Karpas-422 (cell line): Measurements from ENCODE around the gene BMPR1B. TPM values are rescaled to one million over a fixed set of nuclear protein-coding genes. Genes with fewer than 3 reads are reported as not detected.

ENCODE experiments used
- DNase-seq: peaks from one replicate; pipeline ENCODE4 v3.0.0-alpha.2; 2015
- H2AFZ ChIP-seq: fragments of 200-600 bp; sonication (generic); 2 replicates; pipeline ENCODE4 v1.6.1; 2014; ENCODE audit warnings: antibody characterized with exemption, low read length, mixed read lengths
- H3K27ac ChIP-seq: fragments of 200-600 bp; sonication (generic); 2 replicates; pipeline ENCODE4 v1.5.1; 2014; ENCODE audit warnings: mild to moderate bottlenecking, low read length, moderate library complexity
- H3K27me3 ChIP-seq: fragments of 200-600 bp; sonication (generic); 2 replicates; pipeline ENCODE4 v1.6.1; 2014; ENCODE audit warnings: low read length, mixed read lengths
- H3K36me3 ChIP-seq: fragments of 200-600 bp; sonication (generic); 2 replicates; pipeline ENCODE4 v1.6.1; 2014; ENCODE audit warnings: low read length, mixed read lengths; ENCODE audit not compliant: insufficient read depth
- H3K4me1 ChIP-seq: fragments of 200-600 bp; sonication (generic); 2 replicates; pipeline ENCODE4 v1.6.1; 2014; ENCODE audit warnings: mild to moderate bottlenecking, low read length, mixed read lengths
- H3K4me2 ChIP-seq: fragments of 200-600 bp; sonication (generic); 2 replicates; pipeline ENCODE4 v1.6.1; 2014; ENCODE audit warnings: low read length, low read depth, mild to moderate bottlenecking; ENCODE audit not compliant: poor library complexity, severe bottlenecking
- H3K4me3 ChIP-seq: fragments of 200-600 bp; sonication (generic); 2 replicates; pipeline ENCODE4 v1.5.1; 2014; ENCODE audit warnings: mild to moderate bottlenecking, antibody characterized with exemption, low read length, mixed read lengths
- H3K79me2 ChIP-seq: fragments of 200-600 bp; sonication (generic); 2 replicates; pipeline ENCODE4 v1.6.1; 2014; ENCODE audit warnings: mild to moderate bottlenecking, low read length, mixed read lengths
- H3K9ac ChIP-seq: fragments of 200-600 bp; sonication (generic); 2 replicates; pipeline ENCODE4 v1.6.0; 2014; ENCODE audit warnings: low read length
- H3K9me2 ChIP-seq: fragments of 200-600 bp; sonication (generic), shearing (Covaris generic); replicated peaks from 2 replicates; pipeline ENCODE4 v1.6.0; 2014; ENCODE audit warnings: mild to moderate bottlenecking, low read length, moderate library complexity; ENCODE audit not compliant: insufficient read depth
- H3K9me3 ChIP-seq: fragments of 300-700, 200-600 bp; sonication (generic); 2 replicates; pipeline ENCODE4 v1.6.1; 2014; ENCODE audit warnings: low read length, mixed read lengths
- H4K20me1 ChIP-seq: fragments of 200-600 bp; sonication (generic); 2 replicates; pipeline ENCODE4 v1.6.1; 2014; ENCODE audit warnings: mild to moderate bottlenecking, antibody characterized with exemption, low read length, low read depth; ENCODE audit not compliant: insufficient read depth
- total RNA-seq: library from RNA; depleted of rRNA; stranded (reverse); fragments of >200 nt; shearing (Covaris generic); gene quantifications from 2 replicates; pipeline ENCODE4 v1.2.3, GENCODE V29; 2014; ENCODE audit warnings: low replicate concordance

Gene BMPR1B
- total RNA-seq, 1 experiment from 2014 or later, result not detected

GRCh38 chr4:95158045-95158444, 400.3 kb downstream of the BMPR1B start:
- H2AFZ ChIP-seq, result no peak overlapping the region
- no peaks in the 10 kb centered on the region for H3K79me2 ChIP-seq
- no peak overlapping the region for H3K4me2 ChIP-seq
- no peaks in the 10 kb centered on the region for H3K27me3 ChIP-seq
- H3K9ac ChIP-seq, result no peak overlapping the region
- no peaks in the 10 kb centered on the region for H3K4me1 ChIP-seq
- no peaks in the 10 kb centered on the region for H3K36me3 ChIP-seq
- no peaks in the 10 kb centered on the region for H3K9me3 ChIP-seq
- H3K4me3 ChIP-seq, result no peak overlapping the region
- H3K9me2 ChIP-seq, result no peaks in the 10 kb centered on the region
- H3K27ac ChIP-seq, result no peak overlapping the region
- no peaks in the 10 kb centered on the region for H4K20me1 ChIP-seq
- no peak for DNase-seq

GRCh38 chr4:95158626-95159025, 400.9 kb downstream of the BMPR1B start:
- no peaks in the 10 kb centered on the region for H3K36me3 ChIP-seq
- no peaks in the 10 kb centered on the region for H3K27me3 ChIP-seq
- no peak overlapping the region for H3K4me3 ChIP-seq
- H3K79me2 ChIP-seq, result no peaks in the 10 kb centered on the region
- no peak overlapping the region for H3K4me2 ChIP-seq
- no peak for DNase-seq
- H3K9ac ChIP-seq, result no peak overlapping the region
- H3K9me3 ChIP-seq, result no peaks in the 10 kb centered on the region
- H2AFZ ChIP-seq, result no peak overlapping the region
- no peaks in the 10 kb centered on the region for H4K20me1 ChIP-seq
- H3K9me2 ChIP-seq, result no peaks in the 10 kb centered on the region
- H3K4me1 ChIP-seq, result no peaks in the 10 kb centered on the region
- no peak overlapping the region for H3K27ac ChIP-seq

GRCh38 chr4:95159384-95159783, 401.6 kb downstream of the BMPR1B start:
- Histone ChIP-seq H2AFZ (no peak overlapping the region), H3K9me3 (no peaks in the 10 kb centered on the region), H4K20me1 (no peaks in the 10 kb centered on the region), H3K9me2 (no peaks in the 10 kb centered on the region), H3K79me2 (no peaks in the 10 kb centered on the region), H3K27ac (no peak overlapping the region), H3K4me3 (no peak overlapping the region), H3K4me1 (no peaks in the 10 kb centered on the region), H3K9ac (no peak overlapping the region), H3K4me2 (no peak overlapping the region), H3K36me3 (no peaks in the 10 kb centered on the region), H3K27me3 (no peaks in the 10 kb centered on the region)
- DNase-seq, result no peak

- no peaks in the 10 kb centered on the region for H4K20me1 ChIP-seq
- no peaks in the 10 kb centered on the region for H3K36me3 ChIP-seq
- no peak overlapping the region for H3K4me3 ChIP-seq
- no peaks in the 10 kb centered on the region for H3K27me3 ChIP-seq
- no peak overlapping the region for H3K4me2 ChIP-seq
- no peaks in the 10 kb centered on the region for H3K79me2 ChIP-seq
- no peak overlapping the region for H3K9ac ChIP-seq
- no peaks in the 10 kb centered on the region for H3K4me1 ChIP-seq
- H2AFZ ChIP-seq, result no peak overlapping the region
- H3K27ac ChIP-seq, result no peak overlapping the region
- no peaks in the 10 kb centered on the region for H3K9me2 ChIP-seq
- no peaks in the 10 kb centered on the region for H3K9me3 ChIP-seq
- no peak for DNase-seq
Observed at GRCh38 chr4:95161781-95162469, 404.2 kb downstream of the BMPR1B start.

GRCh38 chr4:95162867-95163266, 405.1 kb downstream of the BMPR1B start:
- Histone ChIP-seq H3K36me3 (no peaks in the 10 kb centered on the region), H4K20me1 (no peaks in the 10 kb centered on the region), H3K9me2 (no peaks in the 10 kb centered on the region), H2AFZ (no peak overlapping the region), H3K79me2 (no peaks in the 10 kb centered on the region), H3K27ac (no peak overlapping the region), H3K27me3 (no peaks in the 10 kb centered on the region), H3K4me3 (no peak overlapping the region), H3K9ac (no peak overlapping the region), H3K9me3 (no peaks in the 10 kb centered on the region), H3K4me1 (no peaks in the 10 kb centered on the region), H3K4me2 (no peak overlapping the region)
- DNase-seq, result no peak

GRCh38 chr4:95165926-95166524, 408.3 kb downstream of the BMPR1B start:
- H3K27me3 ChIP-seq, result no peaks in the 10 kb centered on the region
- H4K20me1 ChIP-seq, result no peaks in the 10 kb centered on the region
- H3K9me2 ChIP-seq, result no peaks in the 10 kb centered on the region
- no peak overlapping the region for H3K4me2 ChIP-seq
- no peaks in the 10 kb centered on the region for H3K9me3 ChIP-seq
- H3K4me3 ChIP-seq, result no peak overlapping the region
- H3K9ac ChIP-seq, result no peak overlapping the region
- no peaks in the 10 kb centered on the region for H3K36me3 ChIP-seq
- no peaks in the 10 kb centered on the region for H3K79me2 ChIP-seq
- H3K27ac ChIP-seq, result no peak overlapping the region
- no peak overlapping the region for H2AFZ ChIP-seq
- peak; percentile 83 for DNase-seq
- H3K4me1 ChIP-seq, result no peaks in the 10 kb centered on the region

- H3K9me2 ChIP-seq, result no peaks in the 10 kb centered on the region
- no peaks in the 10 kb centered on the region for H3K9me3 ChIP-seq
- H3K4me1 ChIP-seq, result no peaks in the 10 kb centered on the region
- no peak for DNase-seq
- no peak overlapping the region for H3K27ac ChIP-seq
- no peaks in the 10 kb centered on the region for H4K20me1 ChIP-seq
- H3K36me3 ChIP-seq, result no peaks in the 10 kb centered on the region
- no peaks in the 10 kb centered on the region for H3K79me2 ChIP-seq
- H3K27me3 ChIP-seq, result no peaks in the 10 kb centered on the region
- no peak overlapping the region for H2AFZ ChIP-seq
- H3K9ac ChIP-seq, result no peak overlapping the region
- H3K4me2 ChIP-seq, result no peak overlapping the region
- H3K4me3 ChIP-seq, result no peak overlapping the region
Observed at GRCh38 chr4:95167805-95168204, 410.1 kb downstream of the BMPR1B start.

GRCh38 chr4:95170176-95170575, 412.4 kb downstream of the BMPR1B start:
- H2AFZ ChIP-seq, result no peak overlapping the region

More at GRCh38 chr4:95170176-95170575, 412.4 kb downstream of the BMPR1B start:
- no peaks in the 10 kb centered on the region for H3K36me3 ChIP-seq
- no peaks in the 10 kb centered on the region for H3K9me3 ChIP-seq
- H3K9ac ChIP-seq, result no peak overlapping the region
- H3K79me2 ChIP-seq, result no peaks in the 10 kb centered on the region
- H3K27me3 ChIP-seq, result no peaks in the 10 kb centered on the region
- no peak overlapping the region for H3K27ac ChIP-seq
- H3K4me3 ChIP-seq, result no peak overlapping the region
- no peaks in the 10 kb centered on the region for H3K9me2 ChIP-seq
- no peak for DNase-seq
- no peak overlapping the region for H3K4me2 ChIP-seq
- H4K20me1 ChIP-seq, result no peaks in the 10 kb centered on the region
- H3K4me1 ChIP-seq, result no peaks in the 10 kb centered on the region
